GM21619 (cell line): ENCODE results near the gene USP34.
"Not testable (repeated sequence)": the region's sequence is repeated elsewhere in the genome, so short reads cannot be mapped to it uniquely, and the experiment has no call there.

Experiments
- ATAC-seq: cut with Tn5 transposase; IDR thresholded peaks from one replicate; pipeline ENCODE4 v1.9.1; 2021; ENCODE audit not compliant: unreplicated experiment

The USP34 gene

GRCh38 chr2:61254536-61254935 is 216.4 kb downstream of the USP34 start:
- ATAC-seq, result no peak

GRCh38 chr2:61253136-61253535 is 217.8 kb downstream of the USP34 start:
- ATAC-seq, result no peak

GRCh38 chr2:61252031-61252430 is 218.9 kb downstream of the USP34 start:
- ATAC-seq, result no peak

DNA sequence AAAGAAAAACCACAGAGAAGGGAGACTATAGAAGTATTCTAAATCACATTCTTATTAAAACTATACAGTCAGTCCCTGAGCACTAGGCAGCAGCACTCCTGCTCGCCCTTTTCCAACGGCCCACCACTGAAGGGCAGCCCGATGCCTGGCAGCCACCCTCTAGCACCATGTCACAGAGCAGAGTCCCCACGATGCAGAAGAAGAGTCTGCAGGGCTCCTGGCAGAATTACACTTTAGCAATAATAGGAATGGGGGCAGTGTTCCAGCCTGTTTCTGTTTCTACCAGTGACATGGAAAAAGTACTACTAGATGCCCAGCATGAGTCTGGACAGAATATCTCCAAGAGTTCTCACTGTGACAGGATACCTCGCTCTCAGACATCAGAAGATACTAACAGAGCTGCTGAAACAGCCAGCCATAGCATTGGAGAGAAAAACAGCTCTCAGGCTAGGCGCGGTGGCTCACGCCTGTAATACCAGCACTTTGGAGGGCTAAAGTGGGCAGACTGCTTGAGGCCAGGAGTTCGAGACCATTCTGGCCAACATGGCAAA is 221.3 kb downstream of the USP34 start:
- no peak for ATAC-seq

GRCh38 chr2:61247204-61247812 is 223.6 kb downstream of the USP34 start:
- no peak for ATAC-seq

DNA sequence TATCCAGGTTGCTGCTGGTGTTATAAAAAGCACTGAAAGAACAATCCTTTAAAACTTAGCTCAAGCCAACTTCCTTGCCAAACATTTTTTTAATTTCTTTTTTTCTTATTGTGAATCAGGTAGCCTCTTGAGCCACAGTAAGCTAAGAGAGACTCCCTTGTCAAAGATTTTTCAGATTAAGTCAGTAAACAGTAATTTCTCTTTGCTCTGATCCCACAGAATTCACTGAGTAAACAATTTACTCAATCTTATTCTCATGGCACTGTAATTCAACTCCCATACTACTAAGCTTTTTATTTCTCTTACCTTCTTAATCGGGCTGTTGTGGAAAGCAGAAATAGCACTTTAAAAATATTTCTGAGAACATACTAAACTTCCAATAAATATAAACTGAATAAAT is 226.2 kb downstream of the USP34 start:
- no peak for ATAC-seq

GRCh38 chr2:61241266-61241665 is 229.6 kb downstream of the USP34 start:
- no peak for ATAC-seq

- ATAC-seq, result no peak
These were observed 232.5 kb downstream of the USP34 start for GRCh38 chr2:61238219-61239012.

GRCh38 chr2:61235716-61236115 is 235.2 kb downstream of the USP34 start:
- no peak for ATAC-seq

GRCh38 chr2:61233581-61233980 is 237.3 kb downstream of the USP34 start:
- ATAC-seq, result no peak

- ATAC-seq, result no peak
These were observed 241.0 kb downstream of the USP34 start for GRCh38 chr2:61229936-61230335.

DNA sequence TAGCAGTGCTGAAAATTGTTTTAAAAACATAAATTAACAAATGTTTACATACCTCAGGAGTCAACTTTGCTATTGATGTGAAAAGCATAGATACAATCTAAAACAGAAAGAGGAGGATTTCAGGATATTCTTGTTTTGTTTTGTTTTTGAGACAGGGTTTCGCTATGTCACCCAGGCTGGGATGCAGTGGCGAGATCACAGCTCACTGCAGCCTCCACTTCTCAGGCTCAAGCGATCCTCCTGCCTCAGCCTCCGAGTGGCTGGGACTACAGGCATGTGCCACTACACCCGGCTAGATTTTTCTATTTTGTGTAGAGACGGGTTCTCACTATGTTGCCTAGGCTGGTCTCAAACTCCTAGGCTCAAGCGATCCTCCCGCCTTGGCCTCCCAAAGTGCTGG is 248.3 kb downstream of the USP34 start:
- no peak for ATAC-seq

- no peak for ATAC-seq
These were observed 249.1 kb downstream of the USP34 start for GRCh38 chr2:61221819-61222218.

DNA sequence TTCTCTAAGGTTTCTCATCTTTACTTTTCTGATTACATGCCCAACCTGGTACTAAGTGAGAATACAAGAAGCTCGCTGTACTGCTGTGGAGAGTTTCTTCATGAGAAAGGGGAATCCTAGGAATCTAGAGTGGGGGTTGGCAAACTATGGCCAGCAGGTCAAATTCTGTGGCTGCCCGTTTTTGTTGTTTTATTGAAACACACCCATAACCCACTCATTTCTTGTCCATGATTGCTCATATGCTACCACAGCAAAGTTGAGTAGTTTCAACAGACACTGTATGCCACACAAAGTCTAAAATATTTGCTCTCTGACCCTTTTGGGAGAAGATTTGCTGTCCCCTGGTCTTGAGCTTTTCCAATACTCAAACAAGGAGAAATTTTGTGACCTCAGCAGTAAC is 250.1 kb downstream of the USP34 start:
- no peak for ATAC-seq

DNA sequence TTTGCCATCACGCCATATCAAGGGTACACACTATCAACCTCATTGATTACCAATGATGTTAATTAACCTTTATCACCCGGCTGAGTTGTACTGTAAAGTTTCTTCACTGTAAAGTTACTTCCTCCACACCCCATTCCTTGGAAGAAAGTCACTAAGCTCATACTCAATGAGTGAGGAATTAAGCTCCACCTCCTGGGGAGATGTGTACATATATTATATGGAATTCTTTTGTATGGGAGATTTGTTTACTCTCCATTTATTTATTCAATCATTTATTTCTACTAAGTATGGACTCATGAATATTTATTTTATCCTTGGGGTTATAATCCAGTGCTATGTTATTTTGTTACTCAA is 252.1 kb downstream of the USP34 start:
- no peak for ATAC-seq

- ATAC-seq, result no peak
These were observed 252.6 kb downstream of the USP34 start for GRCh38 chr2:61218076-61218816.

- ATAC-seq, result no peak
These were observed 256.7 kb downstream of the USP34 start for GRCh38 chr2:61214171-61214570.

DNA sequence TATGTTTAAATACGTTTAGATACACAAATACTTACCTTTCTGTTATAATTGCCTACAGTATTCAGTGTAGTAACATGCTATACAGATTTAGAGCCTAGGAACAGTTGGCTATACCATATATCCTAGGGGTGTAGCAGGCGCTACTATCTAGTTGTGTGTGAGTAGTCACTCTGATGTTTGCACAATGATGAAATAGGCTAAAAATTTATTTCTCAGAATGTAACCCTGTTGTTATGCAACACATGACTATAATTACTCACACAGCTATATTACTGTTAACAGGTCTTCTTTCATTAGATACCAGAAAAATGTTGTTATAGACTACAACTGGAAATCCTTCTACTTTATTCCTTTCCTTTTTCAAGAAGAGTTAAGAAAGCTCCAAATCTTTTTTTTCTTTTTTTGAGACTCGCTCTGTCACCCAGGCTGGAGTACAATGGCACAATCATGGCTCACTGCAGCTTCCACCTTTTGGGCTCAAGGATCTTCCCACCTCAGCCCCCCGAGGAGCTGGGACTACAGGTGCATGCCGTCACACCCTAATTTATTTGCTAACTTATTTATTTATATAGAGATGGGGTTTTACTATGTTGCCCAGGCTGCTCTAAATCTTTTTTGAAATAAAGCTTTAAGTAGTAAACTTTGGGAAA is 260.4 kb downstream of the USP34 start:
- ATAC-seq, result no peak

- no peak for ATAC-seq
These were observed 265.8 kb downstream of the USP34 start for GRCh38 chr2:61205132-61205531.

DNA sequence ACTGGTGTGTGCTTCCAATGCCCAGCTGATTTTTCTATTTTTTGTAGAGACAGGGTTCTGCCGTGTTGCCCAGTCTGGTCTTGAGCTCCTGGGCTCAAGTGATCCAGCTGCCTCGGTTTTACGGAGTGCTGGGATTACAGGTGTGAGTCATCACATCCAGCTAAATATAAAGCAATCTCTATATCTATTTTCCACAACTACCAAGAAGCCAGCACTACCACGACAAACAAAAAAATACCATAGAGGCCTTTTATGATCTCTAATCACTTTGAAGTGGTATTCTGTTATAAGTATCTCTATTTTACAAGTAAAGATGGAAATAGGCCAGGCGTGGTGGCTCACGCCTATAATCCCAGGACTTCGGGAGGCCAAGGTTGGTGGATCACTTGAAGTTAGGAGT is 274.2 kb downstream of the USP34 start:
- no peak for ATAC-seq

DNA sequence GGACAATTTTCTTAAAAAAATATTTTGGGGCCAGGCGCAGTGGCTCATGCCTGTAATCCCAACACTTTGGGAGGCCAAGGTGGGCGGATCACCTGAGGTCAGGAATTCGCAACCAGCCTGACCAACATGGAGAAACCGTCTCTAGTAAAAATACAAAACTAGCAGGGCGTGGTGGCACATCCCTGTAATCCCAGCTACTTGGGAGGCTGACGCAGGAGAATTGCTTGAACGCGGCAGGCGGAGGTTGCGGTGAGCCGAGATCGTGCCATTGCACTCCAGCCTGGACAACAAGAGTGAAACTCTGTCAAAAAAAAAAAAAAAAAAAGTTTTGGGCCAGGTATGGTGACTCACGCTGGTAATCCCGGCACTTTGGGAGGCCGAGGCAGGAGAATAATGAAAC is 276.2 kb downstream of the USP34 start:
- ATAC-seq, result not testable (repeated sequence)
